IPS DF 6.9 (cell line): ENCODE data around the gene SNTA1.

ENCODE experiments used
- DNase-seq: peaks from one replicate; pipeline ENCODE4 v3.0.0-alpha.2; 2013; ENCODE audit warnings: low read depth, low spot score
- H3K27ac ChIP-seq: one replicate; pipeline ENCODE4 v1.5.1; 2013; ENCODE audit warnings: low read length, control low read depth
- H3K27me3 ChIP-seq: 2 replicates; pipeline ENCODE4 v1.6.1; 2013; ENCODE audit warnings: mild to moderate bottlenecking, low read length; ENCODE audit not compliant: control insufficient read depth, insufficient read depth
- H3K36me3 ChIP-seq: 2 replicates; pipeline ENCODE4 v1.6.1; 2013; ENCODE audit warnings: low read length; ENCODE audit not compliant: control insufficient read depth, insufficient read depth
- H3K4me1 ChIP-seq: 2 replicates; pipeline ENCODE4 v1.6.1; 2013; ENCODE audit warnings: low read length; ENCODE audit not compliant: control insufficient read depth, insufficient read depth
- H3K4me3 ChIP-seq: 2 replicates; pipeline ENCODE4 v1.5.1; 2013; ENCODE audit warnings: mild to moderate bottlenecking, low read length
- H3K9me3 ChIP-seq: 2 replicates; pipeline ENCODE4 v1.6.1; 2013; ENCODE audit warnings: low read length, inconsistent platforms; ENCODE audit not compliant: control insufficient read depth, insufficient read depth
- WGBS: extraction: QIAGEN DNeasy Blood & Tissue Kit; methylation state at CpG from one replicate; pipeline ENCODE4 v1.1.7; 2013; ENCODE audit warnings: mixed read lengths, missing lambda C conversion rate; ENCODE audit not compliant: insufficient read length, insufficient coverage; 5-methylcytosine and 5-hydroxymethylcytosine counted together

SNTA1 gene

DNA sequence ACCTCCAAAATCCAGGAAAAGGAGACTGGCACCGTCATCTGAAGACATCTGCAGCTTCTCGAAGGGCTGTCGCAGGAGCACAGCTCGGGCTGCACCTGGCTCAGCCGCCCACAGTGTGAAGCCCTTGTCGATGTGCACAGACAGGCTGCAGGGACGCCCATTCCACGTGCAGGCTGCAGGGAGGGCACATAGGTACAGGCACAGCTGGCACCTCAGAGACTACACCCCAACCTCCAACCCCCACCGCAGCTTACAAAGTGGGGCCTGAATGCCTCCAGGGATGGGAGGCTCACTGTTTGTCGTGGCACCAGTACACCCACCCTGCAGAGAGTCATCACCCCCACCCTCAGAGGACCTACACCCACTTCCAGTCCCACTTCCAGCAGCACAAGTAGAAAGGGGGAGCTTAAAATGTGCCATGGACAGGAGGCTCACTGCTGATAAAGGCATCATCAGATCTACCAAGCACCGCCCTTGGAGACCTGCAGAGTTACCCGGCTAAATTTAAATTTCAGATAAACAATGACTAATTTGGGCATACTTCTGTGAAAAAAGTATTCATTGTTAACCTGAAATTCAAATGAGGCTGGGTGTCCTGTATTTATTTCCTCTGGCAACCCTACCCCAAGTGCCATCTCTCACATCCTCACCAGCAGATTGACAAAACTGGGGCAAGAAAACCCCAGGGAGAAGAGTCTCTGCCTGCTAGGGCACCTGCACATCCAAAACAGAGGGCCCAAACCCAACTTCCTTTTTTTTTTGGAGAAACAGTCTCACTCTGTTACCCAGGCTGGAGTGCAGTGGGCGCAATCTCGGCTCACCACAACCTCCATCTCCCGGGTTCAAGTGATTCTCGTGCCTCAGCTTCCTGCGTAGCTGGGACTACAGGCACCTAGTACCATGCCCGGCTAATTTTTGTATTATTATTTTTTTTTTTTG, 34.6 kb downstream of the SNTA1 start:
- DNase-seq, result no peak
- H3K4me1 ChIP-seq, result no peaks in the 10 kb centered on the region
- WGBS, result no CpG with 5 or more reads among the region's 18 CpGs
- H3K36me3 ChIP-seq, result no peaks in the 10 kb centered on the region
- H3K27ac ChIP-seq, result no peak overlapping the region
- H3K9me3 ChIP-seq, result no peaks in the 10 kb centered on the region
- H3K4me3 ChIP-seq, result no peak overlapping the region
- no peaks in the 10 kb centered on the region for H3K27me3 ChIP-seq

DNA sequence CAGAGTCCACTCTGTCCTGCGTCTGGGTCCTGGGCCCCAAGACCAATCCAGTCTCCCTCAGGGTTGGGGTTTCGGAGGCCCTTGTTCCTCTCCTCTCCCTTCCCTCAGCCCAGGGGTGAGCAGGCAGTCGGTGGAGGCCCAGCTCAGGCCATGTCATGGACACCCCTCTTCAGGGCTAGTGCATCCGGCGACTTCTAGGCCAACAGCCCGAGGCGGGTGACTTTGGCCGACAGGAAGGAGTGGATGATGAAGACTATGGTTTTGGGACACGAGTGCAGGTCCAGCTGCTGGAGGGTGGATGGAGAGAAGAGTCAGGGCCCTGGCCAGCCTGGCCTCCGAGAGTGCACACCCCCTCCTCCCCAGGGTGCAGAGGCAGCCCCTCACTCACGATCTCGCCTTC, 35.2 kb downstream of the SNTA1 start:
- Histone ChIP-seq H3K9me3 (no peaks in the 10 kb centered on the region), H3K36me3 (no peaks in the 10 kb centered on the region), H3K27me3 (no peaks in the 10 kb centered on the region), H3K4me3 (no peak overlapping the region), H3K4me1 (no peaks in the 10 kb centered on the region), H3K27ac (no peak overlapping the region)
- no peak for DNase-seq
- no CpG with 5 or more reads among the region's 12 CpGs for WGBS

DNA sequence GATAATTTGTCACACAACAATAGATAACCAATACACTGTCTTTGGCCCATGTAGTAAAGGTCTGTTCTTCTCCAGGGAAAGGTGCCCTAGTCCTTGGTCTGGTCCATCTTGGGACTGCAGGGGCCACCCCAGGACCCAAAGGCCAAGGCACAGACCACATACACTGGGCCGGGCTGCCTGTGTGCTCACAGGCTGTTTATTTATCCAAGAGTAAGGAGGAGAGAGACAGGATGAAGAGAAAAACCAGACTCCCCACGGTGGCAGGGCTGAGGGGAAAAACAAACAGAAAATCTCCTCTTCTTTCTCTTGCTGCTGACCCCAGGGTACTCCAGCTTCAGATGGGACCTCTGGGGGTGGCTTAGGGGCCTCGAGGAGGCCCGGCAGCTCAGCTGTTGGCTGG, 35.8 kb downstream of the SNTA1 start:
- H3K4me1 ChIP-seq, result no peaks in the 10 kb centered on the region
- H3K4me3 ChIP-seq, result no peak overlapping the region
- H3K36me3 ChIP-seq, result no peaks in the 10 kb centered on the region
- no peaks in the 10 kb centered on the region for H3K9me3 ChIP-seq
- no CpG with 5 or more reads among the region's 4 CpGs for WGBS
- H3K27ac ChIP-seq, result no peak overlapping the region
- no peak for DNase-seq
- H3K27me3 ChIP-seq, result no peaks in the 10 kb centered on the region

DNA sequence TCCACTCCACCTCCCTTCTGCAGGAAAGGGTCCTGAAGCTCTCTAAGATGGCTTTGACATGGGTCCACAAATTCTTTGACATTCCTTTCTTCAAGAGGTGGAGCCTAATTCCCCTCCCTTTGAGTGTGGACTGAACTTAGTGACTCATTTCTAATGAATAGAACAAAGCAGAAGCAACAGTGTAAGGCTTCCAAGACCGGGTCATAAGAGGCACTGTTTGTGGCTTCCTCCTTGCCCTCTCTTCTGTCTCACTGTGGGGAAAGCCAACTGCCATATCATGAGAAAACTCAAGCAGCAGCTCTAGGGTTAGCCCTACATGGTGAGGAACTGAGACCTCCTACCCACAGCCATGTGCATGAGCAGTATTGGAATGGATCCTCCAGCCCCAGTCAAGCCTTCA, 36.3 kb downstream of the SNTA1 start:
- no CpG with 5 or more reads among the region's 1 CpG for WGBS
- H3K4me3 ChIP-seq, result no peak overlapping the region
- no peak overlapping the region for H3K27ac ChIP-seq
- H3K27me3 ChIP-seq, result no peaks in the 10 kb centered on the region
- H3K4me1 ChIP-seq, result no peaks in the 10 kb centered on the region
- H3K36me3 ChIP-seq, result no peaks in the 10 kb centered on the region
- DNase-seq, result no peak
- H3K9me3 ChIP-seq, result no peaks in the 10 kb centered on the region

DNA sequence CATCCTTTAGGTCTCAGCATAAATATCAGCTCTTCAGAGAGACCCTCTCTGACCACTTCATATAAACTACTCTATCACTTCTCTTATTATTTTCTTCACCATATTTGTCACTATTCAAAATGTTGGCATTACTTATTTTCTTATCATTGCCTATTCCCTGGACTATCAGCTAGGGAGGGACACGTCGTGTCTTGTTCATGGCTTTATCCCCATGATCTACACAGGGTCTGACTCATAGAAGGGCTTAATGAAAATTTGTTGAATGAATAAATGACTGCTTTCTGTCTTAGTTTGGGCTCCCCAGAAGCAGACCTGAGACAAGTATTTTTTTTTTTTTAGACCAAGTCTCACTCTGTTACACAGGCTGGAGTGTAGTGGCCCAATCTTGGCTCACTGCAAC, 39.3 kb downstream of the SNTA1 start:
- Histone ChIP-seq H3K27ac (no peak overlapping the region), H3K27me3 (no peaks in the 10 kb centered on the region), H3K9me3 (no peaks in the 10 kb centered on the region), H3K36me3 (no peaks in the 10 kb centered on the region), H3K4me3 (no peak overlapping the region), H3K4me1 (no peaks in the 10 kb centered on the region)
- WGBS, result no CpG with 5 or more reads among the region's 2 CpGs
- no peak for DNase-seq

DNA sequence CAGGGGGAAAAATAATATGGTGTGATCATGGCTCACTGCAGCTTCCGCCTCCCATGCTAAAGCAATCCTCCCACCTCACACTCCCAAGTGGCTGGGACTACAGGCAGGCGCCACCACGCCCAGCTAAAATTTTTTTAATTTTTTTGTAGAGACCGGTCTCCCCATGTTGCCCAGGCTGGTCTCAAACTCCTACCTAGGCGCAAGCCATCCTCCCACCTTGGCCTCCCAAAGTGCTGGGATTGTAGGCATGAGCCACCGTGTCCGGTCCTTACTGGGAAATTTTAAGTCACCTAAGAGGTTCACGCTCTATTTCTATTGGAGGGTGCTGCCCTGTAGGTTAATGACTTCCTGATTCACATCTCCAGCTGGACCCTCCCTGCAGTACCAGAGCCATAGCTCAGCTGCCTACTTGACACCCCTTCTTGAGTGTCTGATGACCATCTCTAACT, 41.6 kb downstream of the SNTA1 start:
- no CpG with 5 or more reads among the region's 8 CpGs for WGBS
- no peaks in the 10 kb centered on the region for H3K9me3 ChIP-seq
- H3K4me3 ChIP-seq, result no peak overlapping the region; the same call in 1 of the 2 replicates
- DNase-seq, result no peak
- H3K27ac ChIP-seq, result no peak overlapping the region
- no peaks in the 10 kb centered on the region for H3K36me3 ChIP-seq
- no peaks in the 10 kb centered on the region for H3K27me3 ChIP-seq
- no peaks in the 10 kb centered on the region for H3K4me1 ChIP-seq

DNA sequence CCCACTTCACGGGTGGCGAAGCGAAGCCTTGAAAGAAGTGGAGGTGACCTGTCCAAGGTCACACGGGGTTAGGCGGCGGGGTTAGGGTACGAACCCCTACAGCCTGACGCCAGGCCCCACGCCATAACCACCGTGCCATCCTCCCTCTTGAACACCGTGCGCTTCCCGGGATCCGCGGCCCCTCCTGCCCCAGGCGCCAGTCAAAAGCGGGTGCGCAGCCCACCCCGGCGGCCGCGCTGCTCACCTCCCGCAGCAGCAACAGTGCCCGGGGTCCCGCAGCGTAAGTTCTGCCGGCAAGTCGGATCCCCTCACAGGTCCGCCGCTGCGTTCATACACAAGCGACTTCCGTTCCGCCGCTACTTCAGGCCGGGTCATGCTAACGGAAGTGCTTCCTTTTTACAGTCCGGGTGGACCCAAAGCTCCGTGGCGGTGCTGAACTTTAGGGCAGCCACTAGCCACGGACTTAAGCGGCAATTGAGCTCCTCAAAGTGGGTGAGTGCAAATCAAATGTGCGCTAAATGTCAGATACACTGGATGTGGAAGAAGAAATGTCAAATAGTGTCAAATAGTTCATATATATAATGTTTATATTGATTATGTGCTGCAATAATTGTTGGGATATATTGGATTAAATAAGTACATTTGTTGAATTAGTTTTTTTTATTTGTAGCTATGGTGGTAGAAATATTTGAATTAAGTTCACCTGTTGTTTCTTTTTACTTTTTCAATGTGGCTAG, 42.2 kb downstream of the SNTA1 start, which contains the start of gene CDK5RAP1:
CDK5RAP1 (minus strand) TSS at position 336 of the 737 bp plus-strand sequence. CDS start 4,455 bp downstream, outside the sequence.
- Histone ChIP-seq H3K36me3 (no peaks in the 10 kb centered on the region), H3K4me1 (no peaks in the 10 kb centered on the region), H3K27me3 (no peaks in the 10 kb centered on the region), H3K9me3 (no peaks in the 10 kb centered on the region), H3K4me3 (peak within 1 kb of the TSS; percentile 68), H3K27ac (no peak within 1 kb of the TSS)
- WGBS, result no CpG with 5 or more reads among the region's 43 CpGs
- DNase-seq, result peak; percentile 76

DNA sequence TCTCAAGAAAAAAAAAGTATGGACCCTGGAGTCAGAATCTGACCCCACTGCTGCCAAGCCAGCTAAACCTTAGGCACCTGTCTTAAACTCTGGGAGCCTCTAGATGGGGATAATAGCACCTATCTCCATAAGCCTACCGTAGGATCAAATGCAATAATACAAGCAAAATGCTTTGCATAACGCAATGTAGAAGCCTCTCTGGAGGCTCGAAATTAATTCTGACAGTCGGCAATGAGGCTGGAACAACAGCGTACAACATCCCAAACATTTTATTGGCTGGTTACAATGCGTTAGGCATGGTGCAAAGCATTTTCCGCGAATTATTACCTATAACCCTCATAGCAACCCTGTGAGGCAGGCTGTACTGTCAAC, 42.8 kb downstream of the SNTA1 start:
- Histone ChIP-seq H3K27me3 (no peaks in the 10 kb centered on the region), H3K36me3 (no peaks in the 10 kb centered on the region), H3K27ac (no peak overlapping the region), H3K4me3 (peak overlapping the region; percentile 68), H3K9me3 (no peaks in the 10 kb centered on the region), H3K4me1 (no peaks in the 10 kb centered on the region)
- no peak for DNase-seq
- WGBS, result no CpG with 5 or more reads among the region's 8 CpGs

DNA sequence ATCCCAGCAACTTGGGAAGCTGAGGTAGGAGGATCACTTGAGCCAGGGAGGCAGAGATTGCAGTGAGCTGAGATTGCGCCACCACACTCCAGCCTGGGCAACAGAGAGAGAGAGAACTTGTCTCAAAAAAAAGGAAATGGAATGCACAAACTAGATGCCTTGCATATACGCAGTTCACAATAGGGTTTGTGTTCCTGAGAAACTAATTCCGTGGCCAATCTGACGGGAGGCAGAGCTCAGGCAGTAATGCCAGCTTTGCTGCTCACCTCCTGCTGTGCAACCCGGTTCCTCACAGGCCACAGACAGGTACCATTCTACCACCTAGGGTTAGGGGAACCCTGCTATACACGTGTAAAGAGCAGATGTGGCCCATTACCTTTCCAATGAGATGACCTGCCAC, 43.6 kb downstream of the SNTA1 start:
- DNase-seq, result no peak
- H3K9me3 ChIP-seq, result no peaks in the 10 kb centered on the region
- no peaks in the 10 kb centered on the region for H3K4me1 ChIP-seq
- WGBS, result no CpG with 5 or more reads among the region's 6 CpGs
- no peaks in the 10 kb centered on the region for H3K36me3 ChIP-seq
- no peak overlapping the region for H3K27ac ChIP-seq
- no peaks in the 10 kb centered on the region for H3K27me3 ChIP-seq
- no peak overlapping the region for H3K4me3 ChIP-seq

DNA sequence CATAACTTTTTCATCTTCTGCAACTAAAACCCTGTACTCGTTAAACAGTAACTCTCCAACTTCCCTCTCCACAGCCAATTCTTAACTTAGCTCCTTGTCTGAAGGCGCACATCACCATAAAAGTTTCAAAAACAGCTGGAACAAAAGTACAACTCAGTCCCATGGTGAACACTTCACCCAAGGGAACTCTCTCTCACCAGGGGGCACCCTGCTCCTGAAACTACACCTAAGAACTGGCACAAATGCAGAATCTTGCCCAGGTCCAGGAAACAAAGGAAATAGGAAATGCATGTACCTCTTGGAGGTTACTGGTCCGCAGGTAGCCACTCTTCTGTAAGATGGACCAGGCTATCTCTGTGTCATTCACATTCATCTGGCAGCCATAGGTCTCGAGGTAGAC, 48.8 kb downstream of the SNTA1 start:
- 100% methylated on average over 1 of the region's 4 CpGs for WGBS
- no peak overlapping the region for H3K4me3 ChIP-seq
- no peak overlapping the region for H3K27ac ChIP-seq
- no peaks in the 10 kb centered on the region for H3K27me3 ChIP-seq
- DNase-seq, result no peak
- H3K4me1 ChIP-seq, result no peaks in the 10 kb centered on the region
- H3K9me3 ChIP-seq, result no peaks in the 10 kb centered on the region
- H3K36me3 ChIP-seq, result peaks cover 12% of the 10 kb centered on the region; the same call in 1 of the 2 replicates
